Thyroid gland (tissue), 4 donors: Measurements from ENCODE around the gene EBI3. TPM values are rescaled to one million over a fixed set of nuclear protein-coding genes. Genes with fewer than 3 reads are reported as not detected.

Experiments used
- DNase-seq, 2 donors: peaks; one replicate each; pipeline ENCODE4 v3.0.0-alpha.2; 2019
- H3K27ac ChIP-seq, 3 donors: fragments of 200-600 bp; sonication (generic); 1 replicate in 2 of 3; 2 replicates in 1 of 3; pipeline ENCODE4 v1.5.1; 2016 to 2019; ENCODE audit warnings: mild to moderate bottlenecking in 1 of 3, moderate library complexity in 1 of 3
- H3K27me3 ChIP-seq: fragments of 200-600 bp; sonication (generic); one replicate; pipeline ENCODE4 v1.5.1; 2019
- H3K36me3 ChIP-seq, 2 donors: fragments of 200-600 bp; sonication (generic); one replicate each; pipeline ENCODE4 v1.5.1; 2016 to 2019
- H3K4me1 ChIP-seq, 2 donors: fragments of 200-600 bp; sonication (generic); one replicate each; pipeline ENCODE4 v1.5.1; 2017 to 2019
- H3K4me3 ChIP-seq, 3 donors: fragments of 200-600 bp; sonication (generic); replicated peaks in 1 of 3; 1 replicate in 2 of 3; 2 replicates in 1 of 3; pipeline ENCODE4 v1.5.1; 2016; ENCODE audit warnings: mild to moderate bottlenecking in 1 of 3
- H3K9me3 ChIP-seq: fragments of 200-600 bp; sonication (generic); one replicate; pipeline ENCODE4 v1.5.1; 2017
- CTCF ChIP-seq, 6 experiments: fragments of 200-600 bp in 3 of 6; fragments of 450-650 bp in 3 of 6; sonication (generic) in 3 of 6; IDR thresholded peaks; one replicate each; pipeline ENCODE4 v1.5.1; 2016 to 2019; ENCODE audit warnings: antibody characterized with exemption in 6 of 6, mild to moderate bottlenecking in 2 of 6, inconsistent platforms in 1 of 6, moderate library complexity in 1 of 6
- POLR2A ChIP-seq, 2 donors: fragments of 450-650 bp; IDR thresholded peaks; one replicate each; pipeline ENCODE4 v1.6.1; 2017; ENCODE audit warnings: antibody characterized with exemption in 2 of 2, mild to moderate bottlenecking in 2 of 2, moderate library complexity in 1 of 2
- WGBS, 2 donors: methylation state at CpG; one replicate each; pipeline ENCODE4 v1.1.5; 2017; 5-methylcytosine and 5-hydroxymethylcytosine counted together
- intact Hi-C: fragments of 100-400 bp; cut with DNase I; formaldehyde crosslinking; loops from one replicate; pipeline ENCODE4 v1.15.1; 2023
- total RNA-seq, 4 donors: library from RNA; depleted of rRNA; stranded (reverse); fragments of >200 nt; gene quantifications; one replicate each; pipeline ENCODE4 v1.2.3, GENCODE V29; 2016

EBI3 gene
- total RNA-seq, 4 donors from 2014 or later: 0.49 to 4.5 (median 2.0) TPM

- WGBS, 2 donors: 89 to 97% methylated on average over 18 of the region's 18 CpGs
- peaks cover 37 to 51% of the 10 kb centered on the region in 2 donors for H3K36me3 ChIP-seq
- DNase-seq: no peak
Measured at GRCh38 chr19:4266253-4267000, 37.1 kb downstream of the EBI3 start.

GRCh38 chr19:4267101-4267900 is 38.0 kb downstream of the EBI3 start:
- Histone ChIP-seq H3K27ac (no peak overlapping the region), H3K4me1 (no peaks in the 10 kb centered on the region), H3K4me3 (no peak overlapping the region), H3K27me3 (no peaks in the 10 kb centered on the region), H3K9me3 (no peaks in the 10 kb centered on the region), H3K36me3 (peaks cover 31 to 44% of the 10 kb centered on the region in 2 donors)
- intact Hi-C loops: loop anchor here (10.0 kb wide), 1 partner anchor 258 kb away; no protein-coding TSS in a partner anchor
- DNase-seq: peak; percentile 37 to 39
- TF ChIP-seq CTCF (IDR thresholded peaks at IDR 0.05) (peak; percentile 62 to 88 (median 80)), POLR2A (IDR thresholded peaks at IDR 0.05) (no peak)
- 50 to 55% methylated on average over 19 to 20 of the region's 21 CpGs for WGBS, 2 donors

More at GRCh38 chr19:4266253-4267000, 37.1 kb downstream of the EBI3 start:
- TF ChIP-seq CTCF (IDR thresholded peaks at IDR 0.05): no peak
- no peak for TF ChIP-seq POLR2A (IDR thresholded peaks at IDR 0.05)
- no peaks in the 10 kb centered on the region for H3K27me3 ChIP-seq
- H3K4me1 ChIP-seq: no peaks in the 10 kb centered on the region
- no peak overlapping the region for H3K27ac ChIP-seq
- intact Hi-C loops: loop anchor here (10.0 kb wide), 1 partner anchor 258 kb away; no protein-coding TSS in a partner anchor
- no peak overlapping the region for H3K4me3 ChIP-seq
- no peaks in the 10 kb centered on the region for H3K9me3 ChIP-seq

GRCh38 chr19:4267901-4268815 is 38.8 kb downstream of the EBI3 start:
- Histone ChIP-seq H3K9me3 (no peaks in the 10 kb centered on the region), H3K4me1 (no peaks in the 10 kb centered on the region), H3K4me3 (no peak overlapping the region), H3K27me3 (no peaks in the 10 kb centered on the region), H3K27ac (no peak overlapping the region), H3K36me3 (peaks cover 24 to 35% of the 10 kb centered on the region in 2 donors)
- intact Hi-C loops: loop anchor here (10.0 kb wide), 1 partner anchor 257 kb away; no protein-coding TSS in a partner anchor
- no peak for DNase-seq
- WGBS, 2 donors: 86 to 94% methylated on average over 17 to 25 of the region's 30 CpGs
- no peak for TF ChIP-seq CTCF (IDR thresholded peaks at IDR 0.05)
- TF ChIP-seq POLR2A (IDR thresholded peaks at IDR 0.05): no peak

- DNase-seq: no peak
- TF ChIP-seq POLR2A (IDR thresholded peaks at IDR 0.05) (no peak), CTCF (IDR thresholded peaks at IDR 0.05) (no peak)
- H3K4me3 ChIP-seq: no peak overlapping the region
- intact Hi-C loops: loop anchor here (10.0 kb wide), 1 partner anchor 256 kb away; no protein-coding TSS in a partner anchor
- WGBS, 2 donors: 86 to 93% methylated on average over 7 to 10 of the region's 13 CpGs
- no peaks in the 10 kb centered on the region for H3K27me3 ChIP-seq
- no peak overlapping the region for H3K27ac ChIP-seq
- no peaks in the 10 kb centered on the region for H3K9me3 ChIP-seq
- peaks cover 20 to 33% of the 10 kb centered on the region in 2 donors for H3K36me3 ChIP-seq
- H3K4me1 ChIP-seq: no peaks in the 10 kb centered on the region
Measured at GRCh38 chr19:4268816-4269430, 39.6 kb downstream of the EBI3 start.
